Stimulated activated CD4-positive, alpha-beta T cell treated with anti-CD3 and anti-CD28 coated beads, TNF-alpha, amount 100 ng/mL, for 24 hours (primary cell): ENCODE measurements around the gene DNAJB6.

Experiments
- DNase-seq, 3 experiments: peaks; one replicate each; pipeline ENCODE4 v3.0.0-alpha.2; 2020; ENCODE audit warnings: low read depth in 3 of 3

The DNAJB6 gene

DNA sequence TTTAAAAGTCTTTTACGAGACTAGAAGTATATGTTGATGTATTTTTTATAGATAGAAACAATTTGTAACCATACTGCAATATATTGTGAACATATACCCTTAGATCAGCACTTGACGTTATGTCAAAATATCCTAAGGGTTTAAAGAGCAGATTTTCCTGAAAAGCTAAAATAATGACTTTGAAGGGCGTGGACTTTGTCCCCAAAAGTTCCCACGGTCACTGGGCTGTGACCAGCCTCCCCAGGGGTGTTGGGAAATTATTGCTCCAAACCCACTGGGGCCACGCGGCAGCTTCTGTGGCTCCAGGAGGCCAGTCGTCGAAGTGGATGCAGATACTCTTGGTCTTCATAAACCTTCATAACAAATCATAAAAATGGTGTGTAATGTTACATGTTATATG lies 29.9 kb downstream of the DNAJB6 start:
- no peak for DNase-seq

DNA sequence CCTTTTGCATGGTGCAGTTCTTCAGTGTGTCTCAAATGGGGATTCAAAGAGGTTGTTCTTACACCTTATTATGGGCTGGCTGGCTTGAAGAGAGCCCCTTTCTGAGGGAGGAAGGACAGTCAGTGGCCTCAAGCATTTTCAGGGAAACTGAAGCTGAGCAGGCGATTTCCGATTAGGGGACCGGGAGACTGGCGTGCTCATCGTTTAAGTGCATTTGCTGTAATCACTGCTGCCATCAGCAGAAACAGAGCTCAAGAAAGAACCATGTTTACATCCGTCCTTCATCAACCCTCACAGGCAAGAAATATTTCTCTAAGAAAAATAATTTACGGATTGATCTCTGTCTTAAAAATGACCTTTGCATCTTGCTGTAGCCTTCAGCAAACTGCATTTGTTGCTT lies 32.2 kb downstream of the DNAJB6 start:
- no peak for DNase-seq

DNA sequence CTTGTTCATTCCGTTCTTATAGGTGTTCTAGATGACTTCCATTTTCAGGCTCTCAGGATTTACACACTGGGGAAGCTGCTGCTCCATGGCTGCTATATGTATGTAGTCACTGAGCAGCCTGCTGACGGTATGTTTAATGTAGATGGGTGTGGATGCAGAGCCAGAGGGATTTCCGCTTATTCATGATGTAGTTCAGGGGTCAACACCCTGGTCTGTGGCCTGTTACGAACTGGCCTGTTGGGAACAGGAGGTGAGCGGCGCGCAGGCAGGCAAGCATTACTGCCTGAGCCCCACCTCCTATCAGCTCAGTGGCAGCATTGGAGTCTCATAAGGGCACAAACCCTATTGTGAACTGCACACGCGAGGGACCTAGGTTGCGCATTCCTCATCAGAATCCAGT lies 33.9 kb downstream of the DNAJB6 start:
- DNase-seq: no peak

DNA sequence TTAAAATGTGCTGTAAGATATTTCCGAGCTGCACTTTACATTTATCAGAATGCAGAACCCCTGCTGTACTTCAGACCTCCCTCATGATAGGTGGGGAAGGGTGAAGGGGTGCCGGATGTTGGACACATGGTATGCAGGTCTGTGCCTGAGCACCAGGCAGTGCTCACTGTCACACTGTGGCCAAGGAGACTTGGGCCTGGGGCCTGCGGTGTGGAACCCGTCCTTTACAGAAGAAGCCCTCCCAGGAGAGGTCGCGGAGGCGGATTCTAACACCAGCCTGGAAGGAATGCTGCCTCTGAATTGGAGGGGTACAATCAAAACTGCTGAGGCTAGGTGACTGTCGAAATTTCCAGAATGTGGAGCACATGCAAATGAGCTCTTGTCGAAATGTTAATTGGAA lies 34.5 kb downstream of the DNAJB6 start:
- DNase-seq: no peak

DNA sequence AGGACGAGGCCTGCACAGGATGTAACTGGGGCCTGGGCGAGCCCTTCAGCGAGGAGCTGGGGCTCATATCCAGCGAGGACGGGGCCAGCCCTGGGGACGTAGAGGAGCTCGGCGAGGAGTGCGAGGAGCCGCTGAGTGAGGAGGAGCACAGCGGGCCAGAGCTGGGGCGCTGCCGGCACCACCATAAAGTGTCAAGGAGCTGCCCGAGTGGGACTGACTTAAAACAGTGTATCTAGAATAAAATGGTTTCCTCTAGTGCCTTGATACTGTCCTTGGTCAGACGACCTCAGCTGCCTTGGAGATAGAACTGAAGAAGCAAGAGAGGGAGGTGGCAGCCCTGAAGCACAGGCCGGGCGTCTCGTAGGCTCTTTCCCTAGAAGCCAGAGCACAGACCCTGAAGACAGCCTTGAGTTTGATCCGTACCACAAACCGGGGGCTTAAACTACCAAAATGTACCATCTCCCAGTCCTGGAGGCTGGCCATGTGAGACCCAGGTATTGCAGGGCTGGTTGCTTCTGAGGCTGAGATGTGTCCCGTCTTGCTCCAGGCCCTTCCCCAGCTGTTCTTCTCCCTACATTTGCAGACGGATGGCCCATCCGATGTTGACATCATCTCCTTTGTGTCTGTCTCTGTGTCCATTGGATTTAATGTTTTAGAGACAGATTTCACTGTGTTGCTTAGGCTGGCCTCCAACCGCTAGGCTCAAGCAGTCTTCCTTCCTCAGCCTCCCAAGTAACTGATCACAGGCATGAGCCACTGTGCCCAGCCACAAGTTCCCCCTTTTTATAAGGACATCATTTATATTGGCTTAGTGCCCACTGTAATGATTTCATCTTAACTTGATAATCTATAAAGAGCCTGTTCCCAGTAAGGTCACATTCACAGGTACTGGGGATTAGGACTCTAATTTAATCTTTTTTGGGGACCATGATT lies 35.8 kb downstream of the DNAJB6 start:
- no peak for DNase-seq

DNA sequence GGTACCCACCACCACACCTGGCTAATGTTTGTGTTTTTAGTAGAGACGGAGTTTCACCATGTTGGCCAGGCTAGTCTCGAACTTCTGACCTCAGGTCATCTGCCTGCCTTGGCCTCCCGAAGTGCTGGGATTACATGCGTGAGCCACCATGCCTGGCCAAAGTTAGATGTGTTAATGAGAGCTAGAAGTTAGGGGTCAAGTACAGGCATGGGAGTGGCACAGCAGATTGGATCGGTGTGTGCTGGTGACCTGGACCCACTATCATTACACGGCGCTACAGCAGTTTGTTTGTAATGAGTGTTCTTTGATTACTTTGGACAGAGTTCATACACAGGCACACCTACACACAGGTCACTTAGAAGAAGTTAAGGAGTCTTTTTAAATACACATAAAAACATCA lies 36.7 kb downstream of the DNAJB6 start:
- DNase-seq: no peak

DNA sequence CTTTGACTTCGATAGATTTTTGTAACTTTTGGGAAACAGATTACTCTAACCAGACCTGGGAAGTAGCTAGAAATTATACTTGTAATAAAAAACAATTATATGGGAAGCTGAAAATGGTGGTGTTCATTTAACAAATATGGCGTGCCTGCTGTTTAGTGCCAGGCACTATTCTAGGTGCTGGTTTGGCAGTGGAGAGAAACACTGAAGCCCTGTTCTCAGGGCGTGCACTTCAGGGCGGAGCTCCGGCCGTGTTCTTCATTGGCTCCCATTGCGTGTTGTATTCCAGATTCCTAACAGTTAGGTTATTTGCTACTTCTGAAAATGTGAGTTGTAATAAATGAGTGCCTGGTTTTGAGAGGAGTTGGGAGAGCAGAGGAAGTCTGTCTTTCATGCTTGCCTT lies 38.6 kb downstream of the DNAJB6 start:
- DNase-seq: no peak

DNA sequence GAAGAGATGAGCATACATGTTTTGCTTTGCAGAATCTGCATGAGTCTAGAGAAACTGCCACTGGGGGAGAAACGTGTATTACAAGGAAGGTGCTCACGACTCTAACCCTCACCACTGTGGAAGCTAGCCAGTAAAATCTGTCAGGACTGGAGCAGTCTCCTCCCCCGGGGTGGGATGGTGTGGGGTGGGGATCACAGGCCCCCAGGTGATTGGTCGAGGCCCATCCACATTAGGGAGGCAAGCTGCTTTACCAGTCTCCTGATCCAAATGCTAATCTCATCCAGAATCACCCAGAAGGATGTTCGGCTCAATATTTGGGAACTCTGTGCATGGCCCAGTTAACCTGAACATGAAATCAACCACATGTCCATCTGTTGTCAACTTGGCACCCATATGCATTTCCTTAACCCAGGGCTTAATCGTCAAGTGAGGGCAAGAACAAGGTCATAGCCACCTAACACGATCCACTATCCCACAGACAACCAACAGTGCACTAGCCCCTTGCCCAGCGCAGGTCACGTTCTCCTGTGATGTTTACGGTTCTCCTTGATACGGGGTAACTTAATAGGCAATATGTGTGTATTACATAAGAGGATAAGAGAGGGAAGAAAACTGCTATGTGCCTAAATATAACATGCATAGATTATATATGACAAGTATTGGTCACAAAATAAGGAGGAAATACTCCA lies 40.8 kb downstream of the DNAJB6 start:
- no peak for DNase-seq

DNA sequence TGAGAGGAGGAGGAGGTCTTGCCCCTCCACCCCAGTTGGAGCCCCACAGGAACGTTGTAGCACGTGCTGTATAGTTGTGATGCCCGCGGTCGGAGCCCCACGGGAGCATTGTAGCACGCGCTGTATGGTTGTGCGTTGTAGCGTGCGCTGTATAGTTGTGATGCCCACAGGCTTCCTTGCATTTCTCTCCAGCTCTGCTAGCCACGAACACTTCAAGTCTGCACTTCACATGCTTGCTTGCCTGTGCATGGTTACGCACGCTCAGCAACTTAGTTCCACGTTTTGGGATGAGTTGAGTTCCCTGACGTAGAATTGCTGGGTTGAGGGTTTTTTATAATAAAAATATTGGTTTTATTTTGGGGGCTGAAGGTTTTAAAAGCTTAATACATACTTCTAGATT lies 41.6 kb downstream of the DNAJB6 start:
- DNase-seq: no peak

DNA sequence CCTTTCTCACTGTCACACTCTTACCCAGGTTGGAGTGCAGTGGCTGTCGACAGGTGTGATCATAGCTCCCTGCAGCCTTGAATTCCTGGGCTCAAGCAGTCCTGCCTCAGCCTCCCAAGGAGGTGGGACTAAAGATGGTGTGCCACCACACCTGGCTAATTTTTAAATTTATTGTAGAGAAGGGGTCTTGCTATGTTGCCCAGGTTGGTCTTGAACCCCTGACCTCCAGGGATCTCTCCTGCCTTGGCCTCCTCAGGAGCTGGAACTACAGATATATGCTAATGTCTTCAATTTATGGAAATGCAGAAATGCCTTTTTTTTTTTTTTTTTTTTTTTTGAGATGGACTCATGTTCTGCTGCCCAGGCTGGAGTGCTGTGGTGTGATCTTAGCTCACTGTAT lies 42.7 kb downstream of the DNAJB6 start:
- DNase-seq: no peak

DNA sequence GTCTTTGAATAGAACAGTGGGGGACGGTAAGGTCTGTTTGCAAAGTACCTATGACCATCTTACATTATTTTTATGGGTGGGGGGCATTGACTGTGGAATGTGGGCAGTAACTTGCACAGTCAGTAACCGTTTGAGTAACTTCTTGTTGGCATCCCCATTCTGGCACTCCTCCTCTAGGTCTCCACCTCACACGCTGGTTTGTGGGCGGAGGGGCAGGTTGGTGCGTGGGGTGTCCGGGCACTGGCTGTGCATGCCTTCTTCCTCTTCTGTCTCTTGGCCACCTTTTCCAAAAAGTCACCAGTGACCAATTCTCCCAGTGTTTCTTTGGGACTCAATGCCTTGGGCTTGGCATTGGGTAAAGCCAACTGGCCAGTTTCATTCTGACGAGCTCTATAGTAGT lies 43.6 kb downstream of the DNAJB6 start:
- no peak for DNase-seq

DNA sequence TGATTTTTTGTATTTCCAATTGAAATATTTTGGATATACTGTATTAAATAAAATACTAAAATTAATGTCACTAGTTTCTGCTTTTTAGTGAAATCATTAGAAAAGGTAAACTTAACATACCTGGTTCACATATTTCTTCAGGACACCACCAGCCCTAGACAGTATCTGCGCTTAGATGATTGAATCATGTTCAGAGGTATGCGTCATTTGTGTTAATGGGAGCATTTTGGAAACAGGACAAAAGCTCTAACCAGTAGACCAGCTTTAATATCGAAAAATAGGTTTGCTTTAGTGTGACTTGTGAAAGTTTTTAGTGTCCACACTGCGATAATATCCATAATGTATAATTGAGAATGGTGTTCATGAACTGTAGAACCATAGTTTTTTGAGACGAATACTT lies 47.1 kb downstream of the DNAJB6 start:
- DNase-seq: no peak

DNA sequence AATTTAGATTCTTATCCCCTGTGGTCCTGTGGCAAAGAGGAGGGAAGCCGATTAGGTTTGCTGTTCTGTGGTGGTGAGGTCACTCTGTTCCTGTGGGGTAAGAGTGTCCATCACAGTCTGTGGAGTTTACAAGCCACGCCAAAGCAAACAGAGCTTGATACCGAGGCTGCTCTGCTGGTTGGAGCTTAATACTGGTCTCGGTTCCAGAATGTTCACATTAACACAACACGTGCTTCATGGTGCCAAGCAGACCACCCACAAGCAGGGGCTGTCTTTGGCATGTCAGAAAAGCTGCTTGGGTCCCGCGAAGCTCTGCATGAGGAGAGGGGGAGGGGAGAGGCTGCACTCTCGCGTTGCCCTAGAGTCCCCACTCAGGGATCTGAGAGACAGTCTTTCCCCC lies 47.5 kb downstream of the DNAJB6 start:
- DNase-seq: no peak

DNA sequence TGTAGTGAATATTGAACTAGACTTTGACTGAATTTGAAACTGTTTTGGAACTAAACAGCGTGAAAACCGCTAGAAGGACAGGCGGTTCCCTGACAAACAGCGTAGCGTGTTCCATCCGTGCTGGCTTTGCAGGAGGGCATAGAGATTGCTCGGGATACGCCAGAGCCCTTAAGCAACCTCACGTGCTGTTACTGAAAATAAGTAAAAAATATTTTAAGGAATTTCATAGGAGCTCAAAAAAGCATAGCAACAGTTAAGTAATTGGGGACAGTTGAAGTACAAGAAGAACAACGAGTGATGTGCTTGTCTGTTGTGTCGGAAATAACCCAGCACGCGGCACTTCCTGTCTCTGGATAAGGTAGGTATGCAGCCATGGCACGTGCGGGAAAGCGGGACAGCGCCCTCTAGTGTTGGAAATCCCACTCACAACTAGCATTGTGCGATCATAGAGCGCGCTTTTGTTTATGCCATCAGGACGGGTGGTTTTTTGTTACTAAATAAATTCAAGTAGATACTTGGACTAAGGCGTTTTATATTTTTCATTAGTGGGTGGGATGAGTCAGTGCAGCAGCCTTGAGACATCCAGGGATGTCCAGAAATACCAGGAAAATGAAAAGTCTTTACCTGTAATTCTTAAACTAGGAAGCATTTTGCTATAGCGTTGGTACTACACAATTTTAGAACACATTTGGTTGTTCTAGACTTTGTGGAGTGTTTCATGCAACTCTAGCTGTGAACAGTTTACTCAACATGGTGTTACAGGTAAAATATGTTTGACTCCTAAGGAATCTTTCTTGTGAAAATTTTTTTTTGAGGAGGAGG lies 50.4 kb downstream of the DNAJB6 start:
- DNase-seq: peak; percentile 76 to 84 (median 84)

DNA sequence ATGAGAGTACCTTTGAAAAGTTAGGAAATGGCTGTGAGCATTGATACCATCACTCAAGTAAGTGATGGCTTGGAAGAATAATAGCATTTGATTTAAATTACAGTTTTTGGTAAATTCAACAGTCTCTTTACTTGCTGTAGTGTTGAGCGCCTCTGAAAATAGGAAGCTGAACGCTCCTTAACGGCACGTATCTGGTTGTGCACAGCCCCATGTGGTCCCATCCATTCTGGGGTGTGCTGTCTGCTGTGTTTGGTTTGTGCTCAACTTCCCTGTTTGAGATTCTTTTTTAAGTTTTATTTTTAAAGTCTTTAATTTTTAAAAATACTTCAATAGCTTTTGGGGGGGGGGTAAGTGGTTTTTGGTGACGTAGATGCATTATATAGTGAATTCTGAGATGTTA lies 51.5 kb downstream of the DNAJB6 start:
- no peak for DNase-seq

DNA sequence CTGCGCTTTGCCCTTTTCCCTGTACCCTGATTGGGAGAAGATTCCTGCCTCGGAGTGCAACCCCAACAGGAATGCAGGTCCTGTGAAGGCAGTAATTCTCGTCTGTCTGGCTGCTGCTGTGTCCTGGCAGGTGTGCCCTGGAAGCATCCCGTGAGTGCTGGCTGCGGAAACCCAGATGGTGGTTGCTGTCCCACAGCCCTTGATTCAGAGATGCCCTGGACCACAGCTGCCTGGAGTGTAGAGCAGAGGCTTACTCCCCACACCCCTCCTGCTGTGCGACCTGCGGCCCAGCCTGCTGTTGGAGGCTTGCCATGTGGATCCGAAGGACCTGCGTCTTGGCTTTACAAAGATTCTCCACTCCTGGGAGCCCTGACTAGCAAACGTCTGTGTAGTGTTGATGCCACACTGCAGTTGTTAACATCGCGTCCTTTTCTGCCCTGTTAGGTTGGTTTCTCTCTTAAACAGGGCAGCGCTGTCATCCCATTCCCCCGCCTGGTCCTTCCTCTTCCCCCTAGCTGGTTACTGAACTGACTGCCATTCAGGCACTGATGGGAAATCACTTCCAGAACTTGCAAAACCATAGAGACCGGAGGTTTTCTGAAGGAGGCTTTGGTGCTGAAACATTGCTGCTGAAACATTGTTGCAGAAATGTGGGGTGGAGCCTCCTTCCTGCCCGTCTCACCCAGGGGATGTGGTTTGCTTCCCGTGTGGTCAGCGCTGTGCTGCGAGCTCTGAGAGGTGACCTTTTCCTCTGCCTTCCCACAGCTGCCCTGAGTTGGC lies 53.3 kb downstream of the DNAJB6 start:
- DNase-seq: no peak

DNA sequence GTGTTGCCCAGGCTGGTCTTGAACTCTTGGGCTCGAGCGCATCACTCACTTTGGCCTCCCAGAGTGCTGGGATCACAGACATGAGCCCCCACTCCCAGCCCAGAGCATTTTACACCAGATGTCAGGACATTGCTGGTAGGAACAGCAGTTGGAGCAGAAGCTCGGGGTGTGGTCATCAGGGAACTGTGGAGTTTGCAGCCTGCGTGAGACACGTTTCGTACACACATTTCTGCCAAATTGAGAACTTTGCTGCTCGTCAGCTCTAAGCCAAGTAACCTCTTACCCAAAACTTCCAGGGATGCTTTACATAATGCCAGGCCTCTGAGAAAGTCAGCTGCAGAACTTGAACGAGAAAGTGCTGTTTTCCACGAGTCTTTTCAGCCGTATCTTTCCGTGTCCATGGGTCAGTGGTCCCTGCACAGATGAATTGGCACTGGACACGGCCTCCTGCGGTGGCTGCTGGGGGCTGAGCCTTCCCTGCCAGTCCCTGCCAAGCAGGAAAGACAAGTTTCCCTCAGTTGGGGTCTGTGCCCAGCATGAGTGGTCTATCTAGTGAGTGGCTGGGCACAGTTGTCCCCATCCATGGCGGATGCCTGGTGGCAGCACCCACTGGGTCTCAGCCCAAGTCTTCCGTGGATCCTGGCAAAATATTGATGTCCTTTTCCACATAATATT lies 54.4 kb downstream of the DNAJB6 start:
- DNase-seq: no peak

DNA sequence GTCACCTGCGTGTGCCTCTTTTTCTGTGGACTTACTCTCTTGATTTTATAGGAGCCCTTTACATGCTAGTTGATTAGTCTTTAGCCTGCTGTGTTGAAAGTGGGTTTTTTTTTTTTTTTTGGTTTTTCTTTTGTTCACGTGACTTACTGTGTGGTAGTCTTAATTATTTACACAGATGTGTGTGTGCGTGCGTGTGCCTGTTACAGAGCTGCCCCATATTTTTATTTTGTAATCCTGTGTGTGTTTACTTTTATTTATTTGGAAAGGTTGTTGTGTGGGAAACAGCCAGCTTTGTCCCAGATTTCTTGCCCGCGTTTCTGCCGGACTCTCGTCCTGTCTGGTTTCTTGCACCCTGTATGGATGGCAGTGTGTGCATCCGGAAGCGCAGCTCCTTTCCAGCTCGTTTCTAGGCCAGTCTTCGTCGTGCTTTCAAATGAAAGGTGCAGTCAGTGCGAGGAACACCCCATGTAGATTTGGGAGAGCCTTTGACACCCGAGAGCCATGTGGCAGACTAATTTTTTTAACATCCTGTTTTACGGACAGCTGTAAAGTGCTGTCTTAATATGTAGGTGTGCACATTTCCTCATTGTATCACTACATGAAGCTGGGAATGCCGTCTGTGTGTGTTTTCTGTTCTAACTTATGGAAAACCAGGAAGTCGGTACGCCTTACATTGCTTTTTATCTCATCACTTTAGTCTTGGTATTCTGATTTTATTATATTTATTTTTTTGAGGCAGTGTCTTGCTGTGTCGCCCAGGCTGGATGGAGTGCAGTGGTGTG lies 55.6 kb downstream of the DNAJB6 start:
- no peak for DNase-seq

DNA sequence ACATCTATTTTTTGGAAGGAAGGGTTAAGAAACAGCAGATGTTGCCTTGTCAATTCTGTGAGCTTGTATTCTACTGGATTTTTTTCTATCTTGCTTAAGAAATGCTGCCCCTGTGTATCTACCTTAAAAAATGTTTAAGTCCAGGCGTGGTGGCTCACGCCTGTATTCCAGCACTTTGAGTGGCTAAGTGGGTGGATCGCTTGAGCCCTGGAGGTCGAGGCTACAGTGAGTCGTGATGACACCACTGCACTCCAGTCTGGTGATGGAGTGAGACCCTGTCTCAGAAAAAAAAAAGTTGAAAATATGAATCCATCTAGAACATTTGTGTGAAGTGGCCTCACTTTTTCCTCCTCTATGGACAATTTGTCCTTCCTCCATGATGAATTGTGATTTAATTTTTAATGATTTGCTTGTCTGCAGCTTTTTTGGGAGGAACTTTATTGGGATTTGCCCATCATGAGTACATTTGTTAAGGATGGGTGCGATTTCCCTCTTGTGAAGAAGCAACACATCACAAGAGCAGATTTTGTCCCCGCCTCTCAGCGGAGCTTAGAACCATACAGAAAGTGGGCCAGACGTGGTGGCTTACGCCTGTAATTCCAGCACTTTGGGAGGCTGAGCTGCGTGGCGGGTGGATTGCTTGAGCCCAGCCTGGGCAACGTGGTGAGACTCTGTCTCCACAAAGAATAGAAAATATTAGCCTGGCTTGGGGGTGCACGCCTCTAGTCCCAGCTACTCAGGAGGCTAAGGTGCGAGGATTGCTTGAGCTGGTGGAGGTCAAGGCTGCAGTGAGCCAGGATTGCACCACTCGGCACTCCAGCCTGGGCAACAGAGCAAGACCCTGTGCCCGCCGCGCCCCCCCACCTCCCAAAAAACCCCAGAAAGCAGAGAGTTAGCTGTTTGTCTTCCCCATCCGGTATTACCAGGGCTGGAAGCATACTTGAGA lies 57.7 kb downstream of the DNAJB6 start:
- DNase-seq: no peak
